CD4-positive, alpha-beta T cell treated with Interferon alpha-2 for 1 hour (primary cell): Measurements from ENCODE around the gene FLCN.

Source experiments
- DNase-seq, 2 donors: peaks; one replicate each; pipeline ENCODE4 v3.0.0-alpha.2; 2020 to 2022

FLCN gene

GRCh38 chr17:17235212-17236174, 1.5 kb downstream of the FLCN start:
- no peak for DNase-seq

GRCh38 chr17:17232303-17232621, 4.7 kb downstream of the FLCN start:
- DNase-seq, result no peak

GRCh38 chr17:17231621-17232302, 5.2 kb downstream of the FLCN start:
- no peak for DNase-seq

GRCh38 chr17:17229416-17230384, 7.3 kb downstream of the FLCN start:
- DNase-seq, result no peak

DNA sequence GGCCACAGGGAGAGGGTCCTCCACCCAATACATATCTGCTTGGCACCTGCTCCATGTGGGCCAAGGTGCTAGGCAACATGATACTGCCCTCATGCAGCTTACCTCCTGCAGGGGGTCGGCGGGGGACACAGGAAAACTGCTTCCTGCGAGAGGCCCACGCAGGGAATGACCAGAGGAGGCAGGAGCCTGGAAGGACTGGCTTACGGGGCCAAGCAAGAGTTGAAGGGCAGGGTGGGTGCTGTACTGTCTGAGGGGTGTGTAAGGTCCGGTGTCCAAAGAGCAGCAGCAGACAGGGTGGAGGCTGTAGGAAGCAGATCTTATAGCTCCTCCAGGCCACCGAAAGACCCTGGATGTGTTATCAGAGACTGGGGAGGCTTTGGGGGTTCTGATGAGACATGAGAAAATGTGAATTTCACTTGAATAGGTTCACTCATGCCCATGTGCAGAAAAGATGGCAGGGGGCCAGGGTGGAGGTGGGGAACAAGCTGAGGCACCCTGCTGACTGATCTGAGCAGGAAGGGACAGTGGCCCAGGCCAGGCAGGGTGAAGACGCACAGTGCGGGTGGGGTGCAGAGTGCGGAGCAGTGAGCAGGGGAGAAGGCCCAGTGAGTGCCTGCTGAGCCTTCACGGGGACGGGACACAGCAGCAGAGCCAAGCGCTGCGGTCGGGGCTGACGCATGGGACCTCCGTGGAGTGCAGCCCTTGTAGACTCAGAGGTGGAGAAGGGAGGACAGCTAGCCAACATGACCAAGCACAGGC, 8.3 kb downstream of the FLCN start:
- no peak for DNase-seq

DNA sequence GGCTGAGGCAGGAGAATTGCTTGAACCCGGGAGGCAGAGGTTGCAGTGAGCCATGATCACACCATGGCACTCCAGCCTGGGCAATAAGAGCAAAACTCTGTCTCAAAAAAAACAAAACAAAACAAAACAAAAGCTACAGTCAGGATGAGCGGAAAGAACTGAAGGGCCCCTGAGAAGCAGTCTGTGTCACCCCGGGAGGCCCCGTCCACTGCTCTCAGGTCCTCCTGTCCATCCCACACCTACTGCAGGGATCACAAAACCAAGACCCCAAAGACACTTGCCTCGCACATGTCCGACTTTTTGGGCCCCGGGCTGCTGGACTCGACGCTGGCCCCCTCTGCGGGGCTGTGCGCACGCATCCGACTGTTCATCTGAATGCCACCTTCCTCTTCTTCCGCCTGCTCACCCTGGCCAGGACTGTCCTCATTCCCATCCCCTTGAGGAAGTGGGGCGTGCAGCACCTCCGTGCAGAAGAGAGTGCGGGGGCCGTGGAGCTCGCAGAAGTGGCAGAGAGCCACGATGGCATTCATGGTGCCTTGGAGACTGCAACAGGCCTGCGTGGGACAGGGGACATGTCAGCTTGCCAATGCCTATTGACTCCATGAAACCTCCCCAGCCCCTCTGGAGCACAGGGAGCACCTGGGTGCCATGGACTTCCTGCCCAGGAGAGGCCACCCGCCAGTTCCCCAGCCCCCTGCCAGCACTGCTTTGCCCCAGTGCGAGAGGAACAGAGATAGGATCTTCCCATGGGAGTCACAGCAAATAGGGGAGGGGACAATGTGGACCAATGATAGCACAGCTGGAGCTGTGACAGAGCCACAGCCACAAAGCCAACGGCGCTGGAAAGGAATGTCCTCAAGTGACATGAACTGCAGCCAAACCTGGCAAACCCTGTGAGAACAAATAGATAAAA, 9.1 kb downstream of the FLCN start:
- DNase-seq, result no peak

- no peak for DNase-seq
Measured at GRCh38 chr17:17226451-17227265, 10.3 kb downstream of the FLCN start.

DNA sequence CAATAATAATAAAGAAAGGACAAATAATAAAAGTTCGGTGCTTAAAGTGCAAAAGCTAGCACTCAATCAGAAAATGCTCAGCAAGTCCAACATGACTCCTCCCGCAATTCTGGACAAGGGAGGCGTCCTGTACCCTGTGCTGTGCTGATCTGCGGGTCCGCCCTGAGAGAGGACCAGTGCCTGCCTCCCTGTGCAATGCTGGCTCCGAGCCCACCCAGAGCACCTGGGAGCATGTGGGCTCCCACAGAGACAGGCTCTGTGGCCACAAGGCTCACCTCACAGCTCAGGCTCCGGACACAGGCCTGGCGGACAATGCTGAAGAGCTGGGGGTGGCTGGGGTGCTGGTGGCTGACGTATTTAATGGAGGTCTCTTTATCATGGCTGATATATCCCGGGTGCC, 11.1 kb downstream of the FLCN start:
- no peak for DNase-seq

DNA sequence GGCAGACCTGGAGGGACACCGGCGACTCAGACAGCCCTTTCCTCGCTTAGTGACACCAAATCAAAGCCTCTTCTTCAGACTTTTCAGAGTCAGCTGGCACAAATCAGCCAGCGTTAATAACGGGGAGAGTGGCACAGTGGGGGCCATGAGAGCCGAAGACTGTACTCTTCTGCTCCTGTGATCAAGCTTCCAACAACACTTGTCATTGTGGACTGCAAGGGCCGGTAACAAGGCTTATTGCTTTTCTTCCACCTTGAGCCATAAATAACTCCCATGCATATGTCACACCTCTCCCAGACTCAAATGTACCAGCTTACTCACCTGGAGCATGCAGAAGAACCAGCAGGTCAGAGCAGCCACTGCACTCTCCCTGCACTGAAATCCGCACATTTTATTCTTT, 12.8 kb downstream of the FLCN start:
- DNase-seq, result no peak

GRCh38 chr17:17223736-17224135, 13.2 kb downstream of the FLCN start:
- DNase-seq, result no peak

GRCh38 chr17:17221329-17221728, 15.6 kb downstream of the FLCN start:
- DNase-seq, result no peak

DNA sequence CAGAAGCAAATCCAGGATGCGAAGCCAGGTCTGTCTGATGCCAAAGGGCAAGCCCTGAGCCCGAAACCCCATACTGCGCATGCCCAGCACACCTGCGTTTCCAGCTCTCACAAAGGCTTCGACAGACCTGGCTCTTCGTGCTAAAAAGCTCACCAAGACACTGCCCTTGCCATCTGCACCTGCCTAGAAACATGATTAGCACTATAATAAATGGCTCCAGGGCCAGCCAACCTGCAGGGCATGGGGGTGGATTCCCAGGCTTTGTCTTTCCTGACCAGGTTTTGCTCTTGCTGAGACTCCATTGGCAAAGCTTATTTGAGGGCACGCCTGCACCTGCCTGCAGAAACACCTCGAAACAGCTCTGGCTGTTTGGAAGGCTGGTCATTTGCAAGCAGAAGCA, 16.4 kb downstream of the FLCN start:
- DNase-seq, result no peak

DNA sequence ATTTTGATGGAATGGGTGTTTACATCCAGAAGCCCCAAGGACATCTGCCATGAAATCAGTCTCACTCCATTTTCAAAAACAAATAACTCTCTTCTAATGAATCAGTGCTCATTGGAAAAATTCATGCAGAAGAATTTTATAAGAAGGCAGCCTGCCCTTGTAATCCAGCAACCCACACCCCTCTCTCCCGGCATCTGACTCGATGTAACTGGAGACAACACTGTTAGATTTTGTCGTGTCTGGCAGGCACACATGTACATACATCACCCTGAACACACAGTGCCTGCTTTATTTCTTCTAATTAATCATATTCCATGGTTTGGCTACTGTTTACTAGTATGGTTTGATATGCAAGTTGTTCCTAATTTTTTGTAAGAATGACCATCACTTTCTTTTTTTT, 19.0 kb downstream of the FLCN start:
- no peak for DNase-seq

- DNase-seq, result no peak
Measured at GRCh38 chr17:17216776-17217175, 20.2 kb downstream of the FLCN start.

DNA sequence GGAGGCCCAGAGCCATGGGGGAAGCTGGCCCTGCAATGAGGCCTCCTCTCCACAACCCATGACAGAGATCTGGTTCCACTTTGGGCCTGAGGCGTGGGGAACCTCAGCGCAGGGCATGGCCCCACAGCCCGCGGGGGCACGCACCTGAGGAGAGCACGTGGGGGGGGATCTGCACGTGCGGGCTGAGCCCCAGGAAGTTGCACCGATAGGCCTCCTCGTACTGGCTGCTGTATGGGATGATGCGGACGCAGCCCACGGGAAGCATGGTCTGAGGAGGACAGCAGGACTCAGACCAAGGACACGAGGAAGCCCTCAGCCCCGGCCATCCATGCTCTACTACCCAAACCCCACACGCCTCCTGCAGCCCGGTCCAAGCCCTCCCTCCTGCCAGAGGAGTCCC, 20.7 kb downstream of the FLCN start:
- DNase-seq, result no peak

GRCh38 chr17:17215575-17215974, 21.4 kb downstream of the FLCN start:
- DNase-seq, result no peak

DNA sequence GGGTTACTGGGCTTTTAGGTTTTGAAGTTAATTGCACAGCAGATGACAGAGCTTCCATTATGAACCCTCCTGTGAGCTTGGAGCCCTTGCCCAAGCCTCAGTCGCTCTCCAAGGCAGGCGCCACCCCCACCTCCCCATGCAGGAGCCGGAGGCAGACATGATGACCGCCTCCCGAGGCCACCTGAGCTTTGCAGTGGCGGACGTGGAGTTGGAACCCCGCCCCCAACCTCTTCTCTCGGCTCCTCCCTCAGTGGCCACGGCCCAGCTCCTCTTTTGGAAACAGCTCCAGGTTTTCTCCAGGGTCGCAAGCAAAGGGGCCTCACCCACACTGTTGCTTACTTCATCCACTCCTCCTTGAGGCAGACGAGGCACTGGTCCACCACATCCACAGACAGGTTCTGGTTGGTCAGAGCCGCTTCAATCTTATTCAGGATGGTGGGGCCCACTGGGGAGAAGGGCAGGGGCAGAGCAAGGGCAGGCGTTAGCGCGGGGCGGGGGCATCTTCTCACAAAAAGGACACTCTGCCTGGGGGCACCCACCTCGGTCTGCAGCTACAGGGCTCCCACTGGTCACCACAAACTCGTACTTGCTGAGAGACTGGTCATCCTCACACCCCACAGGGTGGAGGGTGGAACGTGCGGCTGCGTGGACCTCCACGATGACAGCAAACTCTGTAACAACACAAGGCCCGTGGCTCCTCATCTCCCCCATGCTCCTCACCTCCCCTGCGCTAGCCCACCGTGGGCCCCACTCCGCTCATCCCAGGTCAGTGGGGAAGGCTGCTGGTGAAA, 22.1 kb downstream of the FLCN start:
- no peak for DNase-seq

DNA sequence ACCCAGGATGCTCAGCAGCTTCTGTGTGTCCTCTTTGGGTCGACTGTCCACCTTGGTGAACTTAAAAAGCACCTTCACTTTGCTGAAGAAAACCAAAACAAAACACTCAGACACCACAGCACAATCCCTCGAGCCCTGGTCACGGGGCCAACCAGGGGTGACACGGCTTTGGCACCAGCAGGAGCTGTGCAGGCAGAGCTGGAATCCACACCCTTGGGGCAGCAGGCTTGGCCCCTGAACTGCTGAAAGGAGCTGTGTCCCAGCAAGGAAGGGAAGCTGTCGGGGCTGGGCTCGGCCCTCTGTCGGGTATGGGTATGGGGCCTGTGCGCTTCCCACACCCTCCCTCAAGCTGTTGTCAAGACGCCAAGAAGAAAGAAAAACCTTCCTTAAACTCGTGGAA, 23.2 kb downstream of the FLCN start:
- no peak for DNase-seq

- DNase-seq, result no peak
Measured at GRCh38 chr17:17207998-17208397, 29.0 kb downstream of the FLCN start.

GRCh38 chr17:17206913-17207335, 30.0 kb downstream of the FLCN start:
- no peak for DNase-seq
